Activated CD4-positive, alpha-beta T cell treated with anti-CD3 and anti-CD28 coated beads for 48 hours (primary cell): ENCODE measurements around the gene PRCP.
A peak's percentile ranks its signal among the peaks of the same experiment; 100 is the strongest.

Experiments used
- DNase-seq: peaks from one replicate; pipeline ENCODE4 v3.0.0-alpha.2; 2020

PRCP gene

DNA sequence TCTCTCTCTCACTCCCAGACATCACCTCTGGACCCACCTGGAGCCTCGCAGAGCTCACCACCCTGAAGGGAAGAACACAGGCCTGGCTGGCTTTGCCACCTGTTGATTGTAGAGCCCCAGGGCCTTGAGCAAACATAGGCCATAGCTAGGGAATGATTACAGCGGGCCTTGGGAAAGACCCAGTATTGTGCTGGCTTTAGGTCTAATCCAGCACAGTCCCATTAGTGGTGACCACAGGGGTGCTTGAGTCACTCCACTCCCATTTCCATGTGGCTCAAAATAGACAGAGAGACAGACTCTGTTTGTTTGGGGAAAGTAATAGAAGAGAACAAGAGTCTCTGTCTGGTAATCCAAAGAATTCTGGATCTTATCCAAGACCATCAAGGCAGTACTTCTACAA lies 123.9 kb downstream of the PRCP start:
- DNase-seq = no peak

DNA sequence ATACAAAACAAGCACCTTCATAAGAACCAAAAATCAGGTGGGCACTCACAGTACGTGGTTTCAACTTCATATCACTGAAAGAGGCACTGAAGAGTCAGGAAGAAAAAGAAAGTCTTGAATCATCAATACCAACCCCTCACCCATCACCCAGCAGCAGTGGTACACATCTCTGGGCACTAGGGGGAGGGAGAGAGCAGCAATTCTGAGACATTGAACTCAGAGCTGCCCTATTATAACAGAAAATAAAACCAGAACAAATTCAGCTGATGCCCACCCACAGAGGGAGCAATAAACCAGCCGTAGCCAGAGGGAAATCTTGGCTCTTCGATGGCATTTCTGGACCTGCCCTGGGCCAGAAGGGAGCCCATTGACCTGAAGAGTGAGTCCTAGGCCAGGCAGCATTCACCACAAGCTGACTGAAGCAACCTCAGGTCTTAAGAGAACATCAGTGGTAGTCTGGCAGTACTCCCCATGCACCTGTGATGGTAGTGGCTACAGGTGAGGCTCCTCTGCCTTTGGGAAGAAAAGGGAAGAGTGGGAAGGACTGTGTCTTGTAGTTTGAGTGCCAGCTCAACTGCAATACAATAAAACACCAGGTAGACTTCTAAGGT lies 124.4 kb downstream of the PRCP start:
- DNase-seq = peak; percentile 61

DNA sequence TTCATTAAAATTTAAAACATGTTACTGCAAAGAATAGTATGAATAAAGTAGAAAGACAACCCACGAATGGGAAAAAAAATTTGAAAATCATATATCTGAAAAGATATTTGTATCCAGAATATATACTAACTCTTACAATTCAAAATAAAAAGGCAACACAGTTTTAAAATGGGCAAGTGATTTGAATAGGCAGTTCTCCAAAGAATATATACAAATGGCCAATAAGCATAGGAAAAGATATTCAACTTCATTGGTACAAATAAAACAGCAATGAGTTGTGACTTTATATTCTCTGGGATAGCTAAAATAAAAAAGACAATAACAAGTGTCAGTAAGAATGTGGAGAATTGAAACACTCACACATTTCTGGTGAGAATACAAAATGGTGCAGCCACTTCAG lies 125.0 kb downstream of the PRCP start:
- DNase-seq = no peak
